ENCODE data around the gene PDK2.

PDK2 gene

DNA sequence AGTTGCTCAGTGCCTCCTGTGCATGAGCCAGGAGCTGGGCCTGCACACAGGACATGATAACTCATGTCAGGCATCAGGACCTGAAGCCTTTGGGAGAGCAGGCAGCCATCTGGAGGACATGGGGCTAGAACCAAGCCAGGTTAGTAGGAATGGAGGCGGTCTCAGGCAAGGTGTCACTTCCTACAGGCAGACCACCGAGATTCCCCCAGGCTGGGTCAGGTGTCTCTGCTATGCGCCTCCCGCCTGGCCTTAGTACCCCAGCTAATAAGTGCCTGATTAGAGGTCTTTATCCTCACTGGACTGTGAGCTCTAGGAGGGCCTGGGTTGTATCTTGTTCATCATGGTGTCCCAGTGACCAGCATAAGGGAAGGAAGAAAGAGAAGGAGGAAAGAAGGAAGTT lies 19.2 kb downstream of the PDK2 start:
- Histone ChIP-seq H3K36me3 (ENCODE audit: insufficient read depth, low read depth, low read length) (no peaks in the 10 kb centered on the region), H3K9ac (ENCODE audit: low read depth, low read length) (no peak overlapping the region), H3K27ac (ENCODE audit: low read length) (no peak overlapping the region), H3K27me3 (ENCODE audit: insufficient read depth, low read length) (peaks cover 28% of the 10 kb centered on the region), H3K4me3 (ENCODE audit: low read length) (no peak overlapping the region), H3K9me3 (ENCODE audit: insufficient read depth, low read depth, low read length) (no peaks in the 10 kb centered on the region), H3K4me1 (ENCODE audit: insufficient read depth, low read length) (peaks cover 13% of the 10 kb centered on the region; the same call in 1 of the 2 replicates)

GRCh38 chr17:50114849-50115357 lies 19.8 kb downstream of the PDK2 start:
- Histone ChIP-seq H3K27me3 (ENCODE audit: insufficient read depth, low read length) (peaks cover 33% of the 10 kb centered on the region), H3K9ac (ENCODE audit: low read depth, low read length) (no peak overlapping the region), H3K4me1 (ENCODE audit: insufficient read depth, low read length) (peaks cover 13% of the 10 kb centered on the region; the same call in 1 of the 2 replicates), H3K36me3 (ENCODE audit: insufficient read depth, low read depth, low read length) (no peaks in the 10 kb centered on the region), H3K4me3 (ENCODE audit: low read length) (no peak overlapping the region), H3K9me3 (ENCODE audit: insufficient read depth, low read depth, low read length) (no peaks in the 10 kb centered on the region), H3K27ac (ENCODE audit: low read length) (no peak overlapping the region)

GRCh38 chr17:50115756-50116155 lies 20.6 kb downstream of the PDK2 start:
- Histone ChIP-seq H3K4me3 (ENCODE audit: low read length) (no peak overlapping the region), H3K27ac (ENCODE audit: low read length) (no peak overlapping the region), H3K4me1 (ENCODE audit: insufficient read depth, low read length) (peaks cover 13% of the 10 kb centered on the region; the same call in 1 of the 2 replicates), H3K9ac (ENCODE audit: low read depth, low read length) (no peak overlapping the region), H3K36me3 (ENCODE audit: insufficient read depth, low read depth, low read length) (no peaks in the 10 kb centered on the region), H3K9me3 (ENCODE audit: insufficient read depth, low read depth, low read length) (no peaks in the 10 kb centered on the region), H3K27me3 (ENCODE audit: insufficient read depth, low read length) (peaks cover 42% of the 10 kb centered on the region)

- Histone ChIP-seq H3K27me3 (ENCODE audit: insufficient read depth, low read length) (peaks cover 42% of the 10 kb centered on the region), H3K9ac (ENCODE audit: low read depth, low read length) (peak overlapping the region; percentile 29; the same call in 1 of the 2 replicates), H3K27ac (ENCODE audit: low read length) (no peak overlapping the region), H3K4me3 (ENCODE audit: low read length) (peak overlapping the region; percentile 60), H3K36me3 (ENCODE audit: insufficient read depth, low read depth, low read length) (no peaks in the 10 kb centered on the region), H3K4me1 (ENCODE audit: insufficient read depth, low read length) (peaks cover 10% of the 10 kb centered on the region; the same call in 1 of the 2 replicates), H3K9me3 (ENCODE audit: insufficient read depth, low read depth, low read length) (no peaks in the 10 kb centered on the region)
Observed at GRCh38 chr17:50117202-50118051, 22.3 kb downstream of the PDK2 start.

DNA sequence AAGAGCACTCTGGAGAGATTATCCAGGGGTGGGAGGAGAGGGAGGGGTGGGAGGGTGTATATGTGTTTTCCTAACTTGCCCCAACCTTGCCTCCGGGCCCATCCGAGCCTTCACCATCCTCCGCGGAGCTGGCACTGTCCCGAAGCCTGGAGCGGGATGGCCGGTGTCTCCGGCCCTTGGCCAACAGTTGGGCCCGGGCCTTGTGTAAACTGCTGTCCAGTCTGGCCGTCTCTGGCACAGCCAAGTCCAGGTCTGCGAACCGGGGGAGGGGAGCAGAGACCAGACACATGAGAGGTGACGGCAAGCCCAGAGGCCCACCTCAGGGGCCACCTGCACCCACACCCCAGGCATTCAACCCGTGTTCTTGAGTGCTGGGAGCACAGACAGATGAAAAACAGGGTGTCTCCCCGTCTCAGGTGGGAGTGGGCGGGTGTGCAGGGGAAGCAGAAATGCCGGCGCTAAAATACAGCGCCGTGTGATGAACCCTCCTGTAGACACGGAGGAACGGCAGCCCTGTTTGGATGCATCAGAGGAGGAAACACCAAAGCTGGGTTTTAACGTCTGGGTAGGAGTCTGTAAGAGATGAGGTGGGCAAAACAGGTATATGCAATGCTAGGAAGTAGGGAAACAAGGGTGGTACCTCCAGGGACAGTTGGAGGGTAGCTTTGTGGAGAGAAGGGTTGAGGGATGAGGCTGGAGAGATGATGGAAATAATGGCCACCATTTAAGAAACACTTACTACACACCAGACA lies 23.1 kb downstream of the PDK2 start:
- Histone ChIP-seq H3K9me3 (ENCODE audit: insufficient read depth, low read depth, low read length) (no peaks in the 10 kb centered on the region), H3K9ac (ENCODE audit: low read depth, low read length) (no peak overlapping the region), H3K27ac (ENCODE audit: low read length) (no peak overlapping the region), H3K4me3 (ENCODE audit: low read length) (no peak overlapping the region), H3K4me1 (ENCODE audit: insufficient read depth, low read length) (peaks cover 13% of the 10 kb centered on the region), H3K36me3 (ENCODE audit: insufficient read depth, low read depth, low read length) (no peaks in the 10 kb centered on the region), H3K27me3 (ENCODE audit: insufficient read depth, low read length) (peaks cover 42% of the 10 kb centered on the region)

DNA sequence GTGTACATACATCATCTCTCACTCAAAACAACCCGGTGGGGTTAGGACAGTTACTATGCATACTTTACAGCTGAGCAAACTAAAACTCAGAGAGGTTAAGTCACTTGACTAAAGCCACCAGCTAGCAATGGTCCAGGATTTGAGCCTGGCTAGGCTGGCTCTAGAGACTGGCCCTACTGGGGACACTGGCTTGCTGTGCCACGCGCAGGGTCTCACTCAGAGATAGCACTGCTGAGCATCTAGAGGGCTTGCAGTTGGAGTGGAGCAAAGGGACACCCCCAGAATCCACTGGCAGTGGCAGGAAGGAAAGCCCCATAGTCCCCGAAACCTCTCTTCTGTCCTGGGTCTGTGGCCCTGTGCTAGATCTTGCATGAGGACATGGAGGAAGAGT lies 23.7 kb downstream of the PDK2 start:
- peaks cover 19% of the 10 kb centered on the region for H3K4me1 ChIP-seq (ENCODE audit: insufficient read depth, low read length)
- H3K9ac ChIP-seq (ENCODE audit: low read depth, low read length): no peak overlapping the region
- peaks cover 42% of the 10 kb centered on the region for H3K27me3 ChIP-seq (ENCODE audit: insufficient read depth, low read length)

DNA sequence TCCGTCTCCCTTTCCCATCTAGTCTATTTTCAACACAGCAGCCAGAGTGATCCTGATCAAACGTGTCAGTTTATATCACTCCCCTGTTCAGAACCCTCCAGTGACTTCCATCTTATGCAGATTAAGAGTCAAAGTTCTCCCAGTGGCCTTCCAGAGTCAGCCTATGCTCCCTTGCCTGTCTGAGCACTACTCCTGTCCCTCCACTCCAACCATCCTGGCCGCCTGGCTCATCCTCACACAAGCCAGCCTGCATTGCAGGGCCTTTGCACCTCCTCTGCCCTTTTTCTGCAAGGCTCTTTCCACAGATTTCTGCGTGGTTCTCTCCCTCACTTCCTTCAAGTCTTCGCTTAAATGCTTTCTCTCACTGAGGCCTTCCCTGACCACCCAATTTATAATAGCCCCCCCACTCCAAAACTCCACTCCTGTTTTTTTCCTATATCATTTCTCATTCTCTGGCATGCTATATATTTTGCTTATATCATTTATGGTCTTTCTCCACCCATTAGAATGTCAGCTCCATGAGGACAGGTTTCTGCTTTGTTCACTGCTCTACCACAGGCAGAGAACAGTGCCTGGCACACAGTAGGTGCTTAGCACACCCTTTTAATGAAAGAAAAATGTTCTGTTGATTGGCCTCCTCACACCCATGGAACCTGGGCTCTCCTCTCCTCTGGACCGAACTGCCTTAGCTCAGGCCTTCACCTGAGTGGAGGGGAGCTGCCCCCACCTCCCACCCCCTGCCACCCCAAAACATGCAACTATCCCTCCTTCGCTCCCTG lies 25.5 kb downstream of the PDK2 start:
- Histone ChIP-seq H3K27ac (ENCODE audit: low read length) (no peak overlapping the region), H3K9ac (ENCODE audit: low read depth, low read length) (no peak overlapping the region), H3K27me3 (ENCODE audit: insufficient read depth, low read length) (peaks cover 42% of the 10 kb centered on the region), H3K36me3 (ENCODE audit: insufficient read depth, low read depth, low read length) (no peaks in the 10 kb centered on the region), H3K4me1 (ENCODE audit: insufficient read depth, low read length) (peaks cover 16% of the 10 kb centered on the region), H3K4me3 (ENCODE audit: low read length) (no peak overlapping the region), H3K9me3 (ENCODE audit: insufficient read depth, low read depth, low read length) (no peaks in the 10 kb centered on the region)

More for the DNA sequence above, 23.7 kb downstream of the PDK2 start:
- Histone ChIP-seq H3K9me3 (ENCODE audit: insufficient read depth, low read depth, low read length) (no peaks in the 10 kb centered on the region), H3K36me3 (ENCODE audit: insufficient read depth, low read depth, low read length) (no peaks in the 10 kb centered on the region), H3K27ac (ENCODE audit: low read length) (no peak overlapping the region), H3K4me3 (ENCODE audit: low read length) (no peak overlapping the region)

DNA sequence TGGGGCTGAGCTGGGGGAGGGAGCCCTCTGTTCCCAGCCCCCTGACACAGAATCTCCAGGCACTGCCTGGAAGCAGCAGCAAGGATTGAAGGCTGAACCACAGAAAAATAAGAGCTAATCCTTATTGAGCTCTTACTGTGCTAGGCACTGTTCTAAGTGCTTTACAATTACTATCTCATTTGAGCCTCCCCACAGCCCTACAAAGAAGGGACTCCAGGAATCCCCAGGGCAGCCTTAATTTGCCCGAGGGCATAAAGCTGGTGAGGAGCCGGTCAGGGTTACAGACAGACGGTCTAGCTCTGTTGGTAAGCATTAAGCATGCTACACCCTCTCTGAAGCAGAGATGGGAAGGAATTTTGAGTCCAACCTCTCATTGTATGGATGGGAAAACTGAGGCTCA lies 27.8 kb downstream of the PDK2 start:
- H3K9ac ChIP-seq (ENCODE audit: low read depth, low read length): peak overlapping the region; percentile 3; the same call in 1 of the 2 replicates

DNA sequence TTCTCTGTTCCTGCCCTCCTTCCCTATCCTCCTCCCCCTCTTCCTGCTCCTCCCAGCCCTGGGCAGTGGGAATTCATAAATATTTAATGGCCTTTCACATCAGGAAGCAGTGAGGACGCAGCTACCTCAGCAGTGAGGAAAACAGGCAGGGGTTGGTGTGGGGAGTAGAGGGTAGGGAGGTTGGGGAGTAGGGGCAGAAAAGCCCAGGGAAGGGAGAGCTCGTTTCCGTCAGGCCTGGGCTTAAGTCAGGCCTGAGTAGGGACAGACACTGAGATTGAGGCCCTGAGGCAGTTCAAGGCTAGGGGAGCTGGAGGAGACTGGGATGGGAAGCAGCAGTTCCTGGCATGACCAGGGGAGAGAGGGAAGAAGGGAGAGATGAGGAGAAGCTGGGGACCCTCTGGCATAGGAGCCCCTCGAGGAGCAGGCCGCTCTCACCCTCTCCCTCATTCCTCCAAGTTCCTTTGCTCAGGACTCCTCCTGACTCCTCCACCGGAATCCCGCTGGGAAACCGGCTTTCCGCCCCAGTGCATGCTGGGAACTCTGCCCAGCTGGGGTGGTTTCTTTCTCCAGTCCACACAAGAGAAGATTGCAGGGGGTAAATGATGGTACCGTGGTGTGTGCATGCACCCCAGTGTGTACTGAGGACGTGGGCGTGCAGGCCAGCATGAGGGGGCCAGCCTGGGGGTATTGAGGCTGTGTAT lies 28.6 kb downstream of the PDK2 start:
- H3K27me3 ChIP-seq (ENCODE audit: insufficient read depth, low read length): peaks cover 26% of the 10 kb centered on the region
- peaks cover 18% of the 10 kb centered on the region for H3K4me1 ChIP-seq (ENCODE audit: insufficient read depth, low read length)
- H3K36me3 ChIP-seq (ENCODE audit: insufficient read depth, low read depth, low read length): no peaks in the 10 kb centered on the region
- no peak overlapping the region for H3K27ac ChIP-seq (ENCODE audit: low read length)
- no peak overlapping the region; the same call in 1 of the 2 replicates for H3K4me3 ChIP-seq (ENCODE audit: low read length)
- peak overlapping the region; percentile 57; the same call in 1 of the 2 replicates for H3K9ac ChIP-seq (ENCODE audit: low read depth, low read length)
- H3K9me3 ChIP-seq (ENCODE audit: insufficient read depth, low read depth, low read length): no peaks in the 10 kb centered on the region

More for the DNA sequence above, 27.8 kb downstream of the PDK2 start:
- Histone ChIP-seq H3K9me3 (ENCODE audit: insufficient read depth, low read depth, low read length) (no peaks in the 10 kb centered on the region), H3K27ac (ENCODE audit: low read length) (no peak overlapping the region), H3K4me1 (ENCODE audit: insufficient read depth, low read length) (peaks cover 16% of the 10 kb centered on the region), H3K36me3 (ENCODE audit: insufficient read depth, low read depth, low read length) (no peaks in the 10 kb centered on the region), H3K4me3 (ENCODE audit: low read length) (no peak overlapping the region), H3K27me3 (ENCODE audit: insufficient read depth, low read length) (peaks cover 33% of the 10 kb centered on the region)

DNA sequence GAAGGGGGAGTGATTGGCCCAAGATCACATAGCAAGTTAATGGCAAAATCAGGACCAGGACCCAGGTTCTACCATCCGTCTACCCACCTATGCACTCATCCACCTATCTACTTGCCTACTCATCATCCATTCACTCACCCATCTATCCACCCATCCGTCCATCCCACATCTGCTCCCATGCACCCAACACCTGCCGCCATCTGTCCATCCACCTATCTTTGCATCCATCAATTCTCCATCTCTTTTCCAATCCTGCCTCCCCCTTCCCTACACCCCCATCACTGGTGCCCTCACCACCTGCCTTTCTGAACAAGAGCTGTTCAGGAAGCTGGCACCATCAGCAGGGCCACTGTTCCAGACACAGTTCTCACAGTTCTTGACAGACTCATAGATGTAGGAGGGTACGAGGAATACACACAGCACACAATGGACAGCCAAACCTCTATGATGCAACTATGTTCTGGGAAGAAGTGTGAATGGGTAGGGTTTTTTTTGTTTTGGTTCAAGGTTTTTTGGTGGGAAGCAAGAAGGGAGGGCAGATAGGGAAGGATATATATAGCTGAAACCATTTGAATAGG lies 30.4 kb downstream of the PDK2 start:
- no peak overlapping the region for H3K4me3 ChIP-seq (ENCODE audit: low read length)
- H3K9ac ChIP-seq (ENCODE audit: low read depth, low read length): no peak overlapping the region
- peaks cover 18% of the 10 kb centered on the region for H3K4me1 ChIP-seq (ENCODE audit: insufficient read depth, low read length)
- H3K27me3 ChIP-seq (ENCODE audit: insufficient read depth, low read length): peaks cover 14% of the 10 kb centered on the region
- no peaks in the 10 kb centered on the region for H3K9me3 ChIP-seq (ENCODE audit: insufficient read depth, low read depth, low read length)
- H3K27ac ChIP-seq (ENCODE audit: low read length): no peak overlapping the region
- H3K36me3 ChIP-seq (ENCODE audit: insufficient read depth, low read depth, low read length): no peaks in the 10 kb centered on the region
